ENCODE data around the gene GSE1.

The GSE1 gene

GRCh38 chr16:85631802-85632393, 18.8 kb downstream of the GSE1 start:
- no peak for DNase-seq (ENCODE audit: low read depth)
- TF ChIP-seq CTCF (conservative IDR thresholded peaks at IDR 0.05; ENCODE audit: low read depth, low read length): peak; percentile 36
- no peak overlapping the region for H3K4me3 ChIP-seq (ENCODE audit: low read length)

GRCh38 chr16:85632709-85633437, 19.8 kb downstream of the GSE1 start:
- H3K4me3 ChIP-seq (ENCODE audit: low read length): no peak overlapping the region
- DNase-seq (ENCODE audit: low read depth): no peak
- TF ChIP-seq CTCF (conservative IDR thresholded peaks at IDR 0.05; ENCODE audit: low read depth, low read length): no peak

GRCh38 chr16:85633438-85633743, 20.3 kb downstream of the GSE1 start:
- no peak for TF ChIP-seq CTCF (conservative IDR thresholded peaks at IDR 0.05; ENCODE audit: low read depth, low read length)
- H3K4me3 ChIP-seq (ENCODE audit: low read length): no peak overlapping the region
- DNase-seq (ENCODE audit: low read depth): no peak

GRCh38 chr16:85633888-85634287, 20.8 kb downstream of the GSE1 start:
- no peak for DNase-seq (ENCODE audit: low read depth)
- H3K4me3 ChIP-seq (ENCODE audit: low read length): no peak overlapping the region
- TF ChIP-seq CTCF (conservative IDR thresholded peaks at IDR 0.05; ENCODE audit: low read depth, low read length): no peak

- DNase-seq (ENCODE audit: low read depth): no peak
- no peak overlapping the region for H3K4me3 ChIP-seq (ENCODE audit: low read length)
- peak; percentile 39 for TF ChIP-seq CTCF (conservative IDR thresholded peaks at IDR 0.05; ENCODE audit: low read depth, low read length)
These were observed 21.8 kb downstream of the GSE1 start for GRCh38 chr16:85634747-85635544.

- TF ChIP-seq CTCF (conservative IDR thresholded peaks at IDR 0.05; ENCODE audit: low read depth, low read length): no peak
- no peak for DNase-seq (ENCODE audit: low read depth)
- no peak overlapping the region for H3K4me3 ChIP-seq (ENCODE audit: low read length)
These were observed 22.5 kb downstream of the GSE1 start for GRCh38 chr16:85635545-85636140.
